ENCODE data around the gene GRID2IP. TPM values are rescaled to one million over a fixed set of nuclear protein-coding genes. Genes with fewer than 3 reads are reported as not detected.
A peak's percentile ranks its signal among the peaks of the same experiment; 100 is the strongest.

GRID2IP gene
- total and polyA plus RNA-seq, 10 of the 15 experiments (the other 5 are each of a cell fraction or from before 2014, with no cell fraction given) = not detected

DNA sequence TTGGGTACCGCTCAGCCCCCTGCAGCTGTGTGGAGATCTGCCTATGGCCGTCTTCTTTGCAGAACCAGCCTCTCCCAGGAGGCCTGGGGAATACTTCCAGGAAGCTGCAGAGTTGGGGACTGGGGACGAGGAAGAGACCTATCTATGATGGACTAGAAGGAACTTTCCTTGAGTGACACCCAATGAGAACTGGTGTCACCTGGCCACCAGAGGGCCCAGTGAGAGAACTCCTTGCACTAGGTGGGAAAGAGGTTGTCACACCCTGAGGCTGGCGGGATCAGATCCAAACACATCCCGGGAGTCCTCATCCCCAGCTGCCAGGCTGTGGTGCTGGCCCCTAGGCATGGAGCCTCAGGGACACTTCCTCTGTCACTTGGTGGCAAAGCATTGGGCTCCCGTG lies 4.9 kb upstream of the GRID2IP start (continued):
- TF ChIP-seq, protein P1, sequence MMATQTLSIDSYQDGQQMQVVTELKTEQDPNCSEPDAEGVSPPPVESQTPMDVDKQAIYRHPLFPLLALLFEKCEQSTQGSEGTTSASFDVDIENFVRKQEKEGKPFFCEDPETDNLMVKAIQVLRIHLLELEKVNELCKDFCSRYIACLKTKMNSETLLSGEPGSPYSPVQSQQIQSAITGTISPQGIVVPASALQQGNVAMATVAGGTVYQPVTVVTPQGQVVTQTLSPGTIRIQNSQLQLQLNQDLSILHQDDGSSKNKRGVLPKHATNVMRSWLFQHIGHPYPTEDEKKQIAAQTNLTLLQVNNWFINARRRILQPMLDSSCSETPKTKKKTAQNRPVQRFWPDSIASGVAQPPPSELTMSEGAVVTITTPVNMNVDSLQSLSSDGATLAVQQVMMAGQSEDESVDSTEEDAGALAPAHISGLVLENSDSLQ (IDR thresholded peaks at IDR 0.05) = peak; percentile 38; the same call in 1 of the 2 replicates
- no peak for TF ChIP-seq CHD1 (IDR thresholded peaks at IDR 0.05; ENCODE audit: low read depth, low read length)
- peak; percentile 29; the same call in 1 of the 2 replicates for TF ChIP-seq SMC3 (IDR thresholded peaks at IDR 0.05; ENCODE audit: borderline replicate concordance, low read length)
- no peak for TF ChIP-seq POLR2AphosphoS5 (IDR thresholded peaks at IDR 0.05; ENCODE audit: low read length)
- TF ChIP-seq POLR2A (IDR thresholded peaks at IDR 0.05; ENCODE audit: low read depth, low read length) = no peak
- peak; percentile 19; the same call in 1 of the 2 replicates for TF ChIP-seq RAD21 (IDR thresholded peaks at IDR 0.05; ENCODE audit: insufficient read depth, low read depth, low read length)
- no peak for TF ChIP-seq CHD4 (IDR thresholded peaks at IDR 0.05)
- TF ChIP-seq, protein P2, sequence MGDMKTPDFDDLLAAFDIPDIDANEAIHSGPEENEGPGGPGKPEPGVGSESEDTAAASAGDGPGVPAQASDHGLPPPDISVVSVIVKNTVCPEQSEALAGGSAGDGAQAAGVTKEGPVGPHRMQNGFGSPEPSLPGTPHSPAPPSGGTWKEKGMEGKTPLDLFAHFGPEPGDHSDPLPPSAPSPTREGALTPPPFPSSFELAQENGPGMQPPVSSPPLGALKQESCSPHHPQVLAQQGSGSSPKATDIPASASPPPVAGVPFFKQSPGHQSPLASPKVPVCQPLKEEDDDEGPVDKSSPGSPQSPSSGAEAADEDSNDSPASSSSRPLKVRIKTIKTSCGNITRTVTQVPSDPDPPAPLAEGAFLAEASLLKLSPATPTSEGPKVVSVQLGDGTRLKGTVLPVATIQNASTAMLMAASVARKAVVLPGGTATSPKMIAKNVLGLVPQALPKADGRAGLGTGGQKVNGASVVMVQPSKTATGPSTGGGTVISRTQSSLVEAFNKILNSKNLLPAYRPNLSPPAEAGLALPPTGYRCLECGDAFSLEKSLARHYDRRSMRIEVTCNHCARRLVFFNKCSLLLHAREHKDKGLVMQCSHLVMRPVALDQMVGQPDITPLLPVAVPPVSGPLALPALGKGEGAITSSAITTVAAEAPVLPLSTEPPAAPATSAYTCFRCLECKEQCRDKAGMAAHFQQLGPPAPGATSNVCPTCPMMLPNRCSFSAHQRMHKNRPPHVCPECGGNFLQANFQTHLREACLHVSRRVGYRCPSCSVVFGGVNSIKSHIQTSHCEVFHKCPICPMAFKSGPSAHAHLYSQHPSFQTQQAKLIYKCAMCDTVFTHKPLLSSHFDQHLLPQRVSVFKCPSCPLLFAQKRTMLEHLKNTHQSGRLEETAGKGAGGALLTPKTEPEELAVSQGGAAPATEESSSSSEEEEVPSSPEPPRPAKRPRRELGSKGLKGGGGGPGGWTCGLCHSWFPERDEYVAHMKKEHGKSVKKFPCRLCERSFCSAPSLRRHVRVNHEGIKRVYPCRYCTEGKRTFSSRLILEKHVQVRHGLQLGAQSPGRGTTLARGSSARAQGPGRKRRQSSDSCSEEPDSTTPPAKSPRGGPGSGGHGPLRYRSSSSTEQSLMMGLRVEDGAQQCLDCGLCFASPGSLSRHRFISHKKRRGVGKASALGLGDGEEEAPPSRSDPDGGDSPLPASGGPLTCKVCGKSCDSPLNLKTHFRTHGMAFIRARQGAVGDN (IDR thresholded peaks at IDR 0.05) = no peak
- TF ChIP-seq, protein P3, sequence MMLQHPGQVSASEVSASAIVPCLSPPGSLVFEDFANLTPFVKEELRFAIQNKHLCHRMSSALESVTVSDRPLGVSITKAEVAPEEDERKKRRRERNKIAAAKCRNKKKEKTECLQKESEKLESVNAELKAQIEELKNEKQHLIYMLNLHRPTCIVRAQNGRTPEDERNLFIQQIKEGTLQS (IDR thresholded peaks at IDR 0.05; ENCODE audit: borderline replicate concordance, extremely low read depth, low read depth, low read length) = no peak
- TF ChIP-seq TCF3 (IDR thresholded peaks at IDR 0.05; ENCODE audit: borderline replicate concordance, insufficient read depth, low read depth, low read length) = no peak
- TF ChIP-seq NBN (IDR thresholded peaks at IDR 0.05) = no peak
- TF ChIP-seq, protein P4, sequence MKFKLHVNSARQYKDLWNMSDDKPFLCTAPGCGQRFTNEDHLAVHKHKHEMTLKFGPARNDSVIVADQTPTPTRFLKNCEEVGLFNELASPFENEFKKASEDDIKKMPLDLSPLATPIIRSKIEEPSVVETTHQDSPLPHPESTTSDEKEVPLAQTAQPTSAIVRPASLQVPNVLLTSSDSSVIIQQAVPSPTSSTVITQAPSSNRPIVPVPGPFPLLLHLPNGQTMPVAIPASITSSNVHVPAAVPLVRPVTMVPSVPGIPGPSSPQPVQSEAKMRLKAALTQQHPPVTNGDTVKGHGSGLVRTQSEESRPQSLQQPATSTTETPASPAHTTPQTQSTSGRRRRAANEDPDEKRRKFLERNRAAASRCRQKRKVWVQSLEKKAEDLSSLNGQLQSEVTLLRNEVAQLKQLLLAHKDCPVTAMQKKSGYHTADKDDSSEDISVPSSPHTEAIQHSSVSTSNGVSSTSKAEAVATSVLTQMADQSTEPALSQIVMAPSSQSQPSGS (IDR thresholded peaks at IDR 0.05; ENCODE audit: low read length) = no peak
- no peak for TF ChIP-seq SMAD1 (IDR thresholded peaks at IDR 0.05; ENCODE audit: low read depth, partially characterized antibody)
- TF ChIP-seq CREB1 (IDR thresholded peaks at IDR 0.05; ENCODE audit: low read depth) = no peak
- no peak for TF ChIP-seq ASH2L (IDR thresholded peaks at IDR 0.05; ENCODE audit: borderline replicate concordance, low read depth)
- TF ChIP-seq POLR2AphosphoS2 (IDR thresholded peaks at IDR 0.05; ENCODE audit: low read depth, low read length) = no peak

Data from GM12878 (cell line).